ENCODE results near the gene PALMD.

Gene PALMD

GRCh38 chr1:99680270-99680669 is 34.4 kb downstream of the PALMD start:
- Mint-ChIP-seq H3K36me3 (no peaks in the 10 kb centered on the region), H3K4me1 (ENCODE audit: low read depth) (no peaks in the 10 kb centered on the region), H3K27me3 (peaks cover 2% of the 10 kb centered on the region)

GRCh38 chr1:99681583-99681982 is 35.7 kb downstream of the PALMD start:
- Mint-ChIP-seq H3K36me3 (no peaks in the 10 kb centered on the region), H3K27me3 (peaks cover 2% of the 10 kb centered on the region), H3K9me3 (ENCODE audit: low read depth) (no peaks in the 10 kb centered on the region), H3K4me3 (no peak overlapping the region), H3K27ac (no peak overlapping the region), H3K4me1 (ENCODE audit: low read depth) (no peaks in the 10 kb centered on the region)

More at GRCh38 chr1:99680270-99680669, 34.4 kb downstream of the PALMD start:
- H3K4me3 Mint-ChIP-seq = no peak overlapping the region
- H3K9me3 Mint-ChIP-seq (ENCODE audit: low read depth) = no peaks in the 10 kb centered on the region
- H3K27ac Mint-ChIP-seq = no peak overlapping the region

- H3K4me1 Mint-ChIP-seq (ENCODE audit: low read depth) = no peaks in the 10 kb centered on the region
- no peak overlapping the region for H3K27ac Mint-ChIP-seq
- H3K27me3 Mint-ChIP-seq = peaks cover 2% of the 10 kb centered on the region
- H3K9me3 Mint-ChIP-seq (ENCODE audit: low read depth) = no peaks in the 10 kb centered on the region
- H3K4me3 Mint-ChIP-seq = no peak overlapping the region
- no peaks in the 10 kb centered on the region for H3K36me3 Mint-ChIP-seq
These were observed 36.4 kb downstream of the PALMD start for GRCh38 chr1:99682291-99682751.

GRCh38 chr1:99685516-99686180 is 39.7 kb downstream of the PALMD start:
- peaks cover 4% of the 10 kb centered on the region for H3K27me3 Mint-ChIP-seq
- H3K27ac Mint-ChIP-seq = no peak overlapping the region
- no peaks in the 10 kb centered on the region for H3K36me3 Mint-ChIP-seq
- H3K9me3 Mint-ChIP-seq (ENCODE audit: low read depth) = no peaks in the 10 kb centered on the region
- H3K4me1 Mint-ChIP-seq (ENCODE audit: low read depth) = no peaks in the 10 kb centered on the region
- H3K4me3 Mint-ChIP-seq = no peak overlapping the region

GRCh38 chr1:99691175-99691574 is 45.3 kb downstream of the PALMD start:
- Mint-ChIP-seq H3K9me3 (ENCODE audit: low read depth) (no peaks in the 10 kb centered on the region), H3K4me3 (no peak overlapping the region), H3K27me3 (peaks cover 12% of the 10 kb centered on the region), H3K4me1 (ENCODE audit: low read depth) (no peaks in the 10 kb centered on the region), H3K36me3 (no peaks in the 10 kb centered on the region), H3K27ac (no peak overlapping the region)

- no peaks in the 10 kb centered on the region for H3K36me3 Mint-ChIP-seq
- H3K9me3 Mint-ChIP-seq (ENCODE audit: low read depth) = no peaks in the 10 kb centered on the region
- no peak overlapping the region for H3K27ac Mint-ChIP-seq
- peaks cover 17% of the 10 kb centered on the region for H3K27me3 Mint-ChIP-seq
- H3K4me3 Mint-ChIP-seq = no peak overlapping the region
- no peaks in the 10 kb centered on the region for H3K4me1 Mint-ChIP-seq (ENCODE audit: low read depth)
These were observed 50.7 kb downstream of the PALMD start for GRCh38 chr1:99696616-99697015.

GRCh38 chr1:99697580-99697979 is 51.7 kb downstream of the PALMD start:
- Mint-ChIP-seq H3K4me3 (no peak overlapping the region), H3K36me3 (no peaks in the 10 kb centered on the region), H3K9me3 (ENCODE audit: low read depth) (no peaks in the 10 kb centered on the region), H3K4me1 (ENCODE audit: low read depth) (no peaks in the 10 kb centered on the region), H3K27me3 (peaks cover 17% of the 10 kb centered on the region), H3K27ac (no peak overlapping the region)

- Mint-ChIP-seq H3K27ac (no peak overlapping the region), H3K27me3 (peaks cover 10% of the 10 kb centered on the region), H3K4me3 (no peak overlapping the region), H3K9me3 (ENCODE audit: low read depth) (no peaks in the 10 kb centered on the region), H3K4me1 (ENCODE audit: low read depth) (peaks cover 2% of the 10 kb centered on the region), H3K36me3 (no peaks in the 10 kb centered on the region)
These were observed 54.1 kb downstream of the PALMD start for GRCh38 chr1:99700020-99700419.

GRCh38 chr1:99702221-99702620 is 56.3 kb downstream of the PALMD start:
- Mint-ChIP-seq H3K27ac (no peak overlapping the region), H3K4me1 (ENCODE audit: low read depth) (peaks cover 2% of the 10 kb centered on the region), H3K4me3 (no peak overlapping the region), H3K9me3 (ENCODE audit: low read depth) (no peaks in the 10 kb centered on the region), H3K36me3 (no peaks in the 10 kb centered on the region), H3K27me3 (peaks cover 7% of the 10 kb centered on the region)

- Mint-ChIP-seq H3K9me3 (ENCODE audit: low read depth) (no peaks in the 10 kb centered on the region), H3K27me3 (peaks cover 6% of the 10 kb centered on the region), H3K4me1 (ENCODE audit: low read depth) (peaks cover 2% of the 10 kb centered on the region), H3K36me3 (no peaks in the 10 kb centered on the region), H3K27ac (no peak overlapping the region), H3K4me3 (no peak overlapping the region)
These were observed 58.5 kb downstream of the PALMD start for GRCh38 chr1:99704356-99704816.

GRCh38 chr1:99705385-99705784 is 59.5 kb downstream of the PALMD start:
- Mint-ChIP-seq H3K36me3 (no peaks in the 10 kb centered on the region), H3K27ac (no peak overlapping the region), H3K4me1 (ENCODE audit: low read depth) (peaks cover 2% of the 10 kb centered on the region)

GRCh38 chr1:99707535-99708142 is 61.7 kb downstream of the PALMD start:
- H3K4me3 Mint-ChIP-seq = no peak overlapping the region

More at GRCh38 chr1:99705385-99705784, 59.5 kb downstream of the PALMD start:
- Mint-ChIP-seq H3K4me3 (no peak overlapping the region), H3K9me3 (ENCODE audit: low read depth) (no peaks in the 10 kb centered on the region), H3K27me3 (peaks cover 2% of the 10 kb centered on the region)

GRCh38 chr1:99710994-99711393 is 65.1 kb downstream of the PALMD start:
- H3K9me3 Mint-ChIP-seq (ENCODE audit: low read depth) = no peaks in the 10 kb centered on the region
- H3K36me3 Mint-ChIP-seq = no peaks in the 10 kb centered on the region
- H3K27ac Mint-ChIP-seq = no peak overlapping the region
- H3K4me3 Mint-ChIP-seq = no peak overlapping the region
- H3K4me1 Mint-ChIP-seq (ENCODE audit: low read depth) = no peaks in the 10 kb centered on the region
- H3K27me3 Mint-ChIP-seq = no peaks in the 10 kb centered on the region

More at GRCh38 chr1:99707535-99708142, 61.7 kb downstream of the PALMD start:
- H3K27me3 Mint-ChIP-seq = no peaks in the 10 kb centered on the region
- H3K4me1 Mint-ChIP-seq (ENCODE audit: low read depth) = peaks cover 2% of the 10 kb centered on the region
- no peaks in the 10 kb centered on the region for H3K9me3 Mint-ChIP-seq (ENCODE audit: low read depth)
- H3K36me3 Mint-ChIP-seq = no peaks in the 10 kb centered on the region
- no peak overlapping the region for H3K27ac Mint-ChIP-seq

- Mint-ChIP-seq H3K4me3 (no peak overlapping the region), H3K27ac (no peak overlapping the region), H3K27me3 (no peaks in the 10 kb centered on the region)
These were observed 67.1 kb downstream of the PALMD start for GRCh38 chr1:99713006-99713405.

GRCh38 chr1:99717005-99717404 is 71.1 kb downstream of the PALMD start:
- Mint-ChIP-seq H3K27ac (no peak overlapping the region), H3K27me3 (no peaks in the 10 kb centered on the region), H3K36me3 (no peaks in the 10 kb centered on the region), H3K4me3 (no peak overlapping the region), H3K4me1 (ENCODE audit: low read depth) (no peaks in the 10 kb centered on the region), H3K9me3 (ENCODE audit: low read depth) (no peaks in the 10 kb centered on the region)

More at GRCh38 chr1:99713006-99713405, 67.1 kb downstream of the PALMD start:
- H3K9me3 Mint-ChIP-seq (ENCODE audit: low read depth) = no peaks in the 10 kb centered on the region
- no peaks in the 10 kb centered on the region for H3K4me1 Mint-ChIP-seq (ENCODE audit: low read depth)
- no peaks in the 10 kb centered on the region for H3K36me3 Mint-ChIP-seq
